Measurements from ENCODE around the gene LCN2. TPM values are rescaled to one million over a fixed set of nuclear protein-coding genes. Genes with fewer than 3 reads are reported as not detected.
"Not testable (repeated sequence)": the region's sequence is repeated elsewhere in the genome, so short reads cannot be mapped to it uniquely, and the experiment has no call there.

LCN2 gene
- total RNA-seq (2014; rRNA removed; shearing (Covaris generic)) = 221 and 241 TPM in 2 replicates

- DNase-seq (ENCODE audit: low spot score) = peak; percentile 96
Observed at GRCh38 chr9:128149001-128149701, at the start of gene LCN2. Gene LCN2, plus strand, starts transcription at chr9:128149453. Its CDS starts 73 bp downstream, at chr9:128149526.

- DNase-seq (ENCODE audit: low spot score) = no peak
Observed at GRCh38 chr9:128099932-128100491, 49.2 kb upstream of the LCN2 start.

- no peak for DNase-seq (ENCODE audit: low spot score)
Observed at GRCh38 chr9:128100581-128100980, 48.7 kb upstream of the LCN2 start.

GRCh38 chr9:128101231-128101661 lies 48.0 kb upstream of the LCN2 start:
- no peak for DNase-seq (ENCODE audit: low spot score)

- DNase-seq (ENCODE audit: low spot score) = no peak
Observed at GRCh38 chr9:128101690-128102089, 47.6 kb upstream of the LCN2 start.

- DNase-seq (ENCODE audit: low spot score) = no peak
Observed at GRCh38 chr9:128102196-128102595, 47.1 kb upstream of the LCN2 start.

GRCh38 chr9:128102861-128103588 lies 46.2 kb upstream of the LCN2 start:
- DNase-seq (ENCODE audit: low spot score) = no peak

- DNase-seq (ENCODE audit: low spot score) = no peak
Observed at GRCh38 chr9:128103589-128103962, 45.7 kb upstream of the LCN2 start.

GRCh38 chr9:128104171-128104618 lies 45.1 kb upstream of the LCN2 start:
- DNase-seq (ENCODE audit: low spot score) = peak; percentile 66

- no peak for DNase-seq (ENCODE audit: low spot score)
Observed at GRCh38 chr9:128105538-128106175, 43.6 kb upstream of the LCN2 start.

- DNase-seq (ENCODE audit: low spot score) = no peak
Observed at GRCh38 chr9:128106181-128106939, 42.9 kb upstream of the LCN2 start.

GRCh38 chr9:128106940-128107467 lies 42.2 kb upstream of the LCN2 start:
- DNase-seq (ENCODE audit: low spot score) = no peak

- DNase-seq (ENCODE audit: low spot score) = no peak
Observed at GRCh38 chr9:128107468-128108268, 41.6 kb upstream of the LCN2 start.

- no peak for DNase-seq (ENCODE audit: low spot score)
Observed at GRCh38 chr9:128108269-128109049, 40.8 kb upstream of the LCN2 start.

- DNase-seq (ENCODE audit: low spot score) = no peak
Observed at GRCh38 chr9:128109050-128109709, 40.1 kb upstream of the LCN2 start.

GRCh38 chr9:128111726-128112125 lies 37.5 kb upstream of the LCN2 start:
- DNase-seq (ENCODE audit: low spot score) = not testable (repeated sequence)

- DNase-seq (ENCODE audit: low spot score) = no peak
Observed at GRCh38 chr9:128113526-128114325, 35.5 kb upstream of the LCN2 start.

Measured in HT-29 (cell line).